D341Med (cell line): ENCODE data around the gene KIF3A.

Experiments used
- DNase-seq: peaks from one replicate; pipeline ENCODE4 v3.0.0; 2012; ENCODE audit warnings: low spot score

The KIF3A gene

DNA sequence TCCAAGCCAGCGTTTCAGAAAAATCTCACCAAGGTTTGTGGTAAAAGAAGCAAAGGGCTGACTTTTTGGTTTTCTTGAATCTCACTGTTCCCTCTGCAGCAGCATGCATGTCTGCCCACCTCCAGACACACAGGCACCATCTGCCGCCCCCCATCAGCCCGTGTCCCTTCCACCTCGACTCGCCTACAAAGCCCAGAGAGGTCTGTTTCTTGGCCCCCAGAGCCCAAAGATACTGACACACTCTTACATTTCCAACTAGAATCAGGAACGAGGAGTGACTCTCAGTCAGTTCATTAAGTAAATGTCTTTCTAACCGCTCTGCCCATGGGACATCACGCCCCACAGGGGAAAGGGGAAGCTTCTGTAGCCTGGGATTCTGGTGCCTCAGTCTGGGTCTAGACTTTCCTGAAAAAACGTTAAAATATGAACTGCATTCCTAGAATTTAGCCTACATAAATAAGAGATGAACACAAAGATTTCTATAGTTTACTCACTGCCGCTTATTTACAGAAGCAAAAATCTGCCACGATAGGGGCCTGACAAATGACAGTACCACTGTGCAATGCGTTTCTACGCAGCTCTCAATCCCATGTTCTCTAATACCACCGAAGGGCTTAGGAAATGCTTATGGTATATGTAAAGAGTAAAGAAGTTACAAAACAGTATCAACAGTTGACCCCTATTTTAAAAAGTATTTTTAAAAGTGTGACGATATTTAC lies 59.5 kb downstream of the KIF3A start:
- no peak for DNase-seq

GRCh38 chr5:132677191-132677590 lies 60.2 kb downstream of the KIF3A start:
- no peak for DNase-seq

GRCh38 chr5:132675936-132676689 lies 61.2 kb downstream of the KIF3A start:
- no peak for DNase-seq

DNA sequence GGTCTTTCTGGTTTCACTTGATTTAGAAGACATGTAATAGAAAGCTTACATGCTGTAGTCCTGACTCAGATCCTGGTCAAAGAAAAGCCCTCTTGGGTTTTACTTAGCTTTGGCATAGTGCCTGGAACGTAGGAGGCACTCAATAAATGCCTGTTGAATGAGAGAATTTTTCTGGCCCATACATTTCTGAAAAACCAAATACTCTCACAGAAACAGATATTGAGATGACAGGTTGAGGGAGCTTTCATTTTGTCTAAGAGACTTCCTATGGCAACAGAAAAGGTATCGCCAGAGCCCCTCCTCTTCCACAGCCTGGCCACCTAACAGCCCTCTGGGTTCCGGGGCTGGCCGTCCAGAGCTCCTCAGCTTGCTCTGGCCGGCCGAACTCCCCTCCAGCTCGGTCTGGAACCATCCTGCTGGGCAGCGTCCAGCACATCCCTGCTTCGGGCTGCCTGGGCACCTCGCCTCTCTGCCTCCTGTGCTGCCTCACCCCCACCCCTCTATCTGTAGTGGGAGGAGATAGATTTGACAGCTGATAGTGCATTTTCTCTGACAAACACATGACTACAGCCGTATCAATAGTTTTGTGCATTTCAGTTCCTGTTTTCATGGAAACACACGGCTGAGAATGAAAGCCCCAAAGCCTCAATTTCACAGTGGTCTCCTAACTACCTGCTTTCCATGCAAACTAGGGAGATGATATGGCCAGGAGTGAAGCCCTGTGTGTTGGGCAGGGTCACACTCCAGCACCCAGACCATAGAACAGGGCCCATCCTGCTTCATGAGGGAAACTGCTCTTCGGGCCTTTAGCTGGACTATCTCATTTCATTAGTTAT lies 62.5 kb downstream of the KIF3A start:
- DNase-seq = no peak

- DNase-seq = no peak
These were observed 63.3 kb downstream of the KIF3A start, which contains the start of gene IL4 for GRCh38 chr5:132673939-132674630. Gene IL4 (plus strand): TSS chr5:132673989. CDS start chr5:132674051, 62 bp downstream.

DNA sequence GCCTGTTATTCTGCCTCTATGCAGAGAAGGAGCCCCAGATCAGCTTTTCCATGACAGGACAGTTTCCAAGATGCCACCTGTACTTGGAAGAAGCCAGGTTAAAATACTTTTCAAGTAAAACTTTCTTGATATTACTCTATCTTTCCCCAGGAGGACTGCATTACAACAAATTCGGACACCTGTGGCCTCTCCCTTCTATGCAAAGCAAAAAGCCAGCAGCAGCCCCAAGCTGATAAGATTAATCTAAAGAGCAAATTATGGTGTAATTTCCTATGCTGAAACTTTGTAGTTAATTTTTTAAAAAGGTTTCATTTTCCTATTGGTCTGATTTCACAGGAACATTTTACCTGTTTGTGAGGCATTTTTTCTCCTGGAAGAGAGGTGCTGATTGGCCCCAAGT lies 63.9 kb downstream of the KIF3A start:
- no peak for DNase-seq

DNA sequence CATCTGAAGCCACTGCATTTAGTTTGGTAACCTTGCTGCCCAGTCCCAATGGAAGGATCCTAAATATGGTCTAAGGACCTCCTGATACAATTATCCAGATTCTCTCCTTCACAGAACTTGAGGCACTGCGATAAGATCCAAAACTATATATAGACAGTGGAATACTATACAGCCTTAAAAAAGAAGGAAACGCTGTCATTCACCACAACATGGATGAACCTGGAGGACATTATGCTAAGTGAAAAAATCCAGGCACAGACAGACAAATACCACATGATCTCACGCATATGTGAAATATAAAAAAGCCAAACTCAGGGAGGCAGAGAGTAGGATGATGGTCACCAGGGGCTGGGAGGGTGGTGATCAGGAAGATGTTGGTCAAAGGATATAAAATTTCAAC lies 66.3 kb downstream of the KIF3A start:
- no peak for DNase-seq

DNA sequence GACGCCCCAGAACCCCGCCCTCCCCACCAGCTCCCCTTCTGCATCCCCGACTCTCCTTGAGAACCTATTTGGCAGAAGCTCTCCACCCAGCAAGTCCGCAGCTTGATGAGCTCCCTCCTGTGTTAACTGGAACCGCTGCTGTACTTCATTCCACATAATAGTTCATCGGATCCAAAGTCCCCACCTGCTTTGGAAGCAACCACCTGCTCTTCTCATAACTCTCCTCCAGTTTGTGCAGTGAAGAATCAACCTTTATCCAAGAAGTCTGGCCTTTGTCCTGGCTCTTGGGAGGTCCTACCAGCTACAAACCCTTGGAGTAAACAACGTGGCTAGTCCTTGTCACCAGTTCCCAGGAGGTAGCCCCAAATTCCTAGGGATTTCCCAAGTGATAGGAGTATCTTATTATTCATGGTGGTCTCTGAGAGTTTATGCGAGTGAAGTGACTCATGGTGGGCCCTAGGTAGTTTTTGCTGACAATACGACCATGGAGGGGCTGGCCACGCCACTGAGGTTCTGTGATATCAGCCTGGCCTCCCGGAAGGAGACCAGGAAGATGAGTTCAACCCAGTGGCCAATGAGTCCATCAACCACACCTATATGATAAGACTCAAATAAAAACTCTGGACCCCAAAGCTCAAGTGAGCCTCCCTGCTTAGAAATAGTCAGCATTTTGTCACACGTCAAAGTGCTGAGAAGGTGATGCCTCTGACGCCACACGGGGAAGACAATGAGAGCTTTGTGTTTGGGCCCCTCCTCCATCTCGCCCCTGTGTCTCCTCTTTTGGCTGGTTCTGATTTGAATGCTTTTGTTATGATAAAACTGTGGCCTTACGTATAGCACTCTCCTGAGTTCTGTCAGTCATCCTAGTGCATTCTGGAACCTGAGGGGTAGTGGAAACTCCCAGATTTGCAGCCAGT lies 67.1 kb downstream of the KIF3A start:
- DNase-seq = no peak

GRCh38 chr5:132669455-132669820 lies 67.9 kb downstream of the KIF3A start:
- no peak for DNase-seq

GRCh38 chr5:132668706-132669454 lies 68.5 kb downstream of the KIF3A start:
- DNase-seq = no peak

- DNase-seq = no peak
These were observed 69.3 kb downstream of the KIF3A start for GRCh38 chr5:132667761-132668705.

GRCh38 chr5:132667309-132667708 lies 70.0 kb downstream of the KIF3A start:
- DNase-seq = no peak

- DNase-seq = no peak
These were observed 70.8 kb downstream of the KIF3A start for GRCh38 chr5:132666310-132667123.

- no peak for DNase-seq
These were observed 71.7 kb downstream of the KIF3A start for GRCh38 chr5:132665574-132666080.

DNA sequence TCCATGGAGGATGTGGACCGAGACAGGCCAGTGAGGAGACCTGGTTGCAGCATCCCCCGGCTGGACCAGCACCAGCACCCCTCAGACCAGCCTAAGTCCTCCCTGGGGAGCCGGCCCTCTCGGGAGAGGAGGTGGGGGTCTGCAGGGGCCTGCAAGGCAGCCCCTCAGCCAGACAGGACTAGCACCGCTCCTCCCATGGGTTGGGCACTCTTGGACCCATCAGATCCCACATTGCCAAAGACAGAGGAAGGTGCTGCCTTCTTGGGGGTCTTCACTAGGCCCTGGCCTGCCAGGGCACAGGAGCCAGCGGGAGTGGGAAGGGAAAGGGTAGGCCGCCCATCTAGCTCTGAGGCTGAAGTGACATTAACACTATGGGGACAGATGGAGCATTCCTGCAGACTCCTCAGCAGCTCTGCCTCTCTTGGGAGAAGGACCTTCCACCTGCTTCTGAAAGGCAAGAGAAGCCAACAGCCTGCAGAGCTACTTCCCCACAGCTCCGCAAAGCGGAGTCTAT lies 72.6 kb downstream of the KIF3A start:
- DNase-seq = no peak

GRCh38 chr5:132663771-132664695 lies 73.3 kb downstream of the KIF3A start:
- no peak for DNase-seq
